ENCODE measurements around the gene RMDN3.

GRCh38 chr15:40691737-40692136 lies 63.3 kb downstream of the RMDN3 start:
- TF ChIP-seq, protein P1, sequence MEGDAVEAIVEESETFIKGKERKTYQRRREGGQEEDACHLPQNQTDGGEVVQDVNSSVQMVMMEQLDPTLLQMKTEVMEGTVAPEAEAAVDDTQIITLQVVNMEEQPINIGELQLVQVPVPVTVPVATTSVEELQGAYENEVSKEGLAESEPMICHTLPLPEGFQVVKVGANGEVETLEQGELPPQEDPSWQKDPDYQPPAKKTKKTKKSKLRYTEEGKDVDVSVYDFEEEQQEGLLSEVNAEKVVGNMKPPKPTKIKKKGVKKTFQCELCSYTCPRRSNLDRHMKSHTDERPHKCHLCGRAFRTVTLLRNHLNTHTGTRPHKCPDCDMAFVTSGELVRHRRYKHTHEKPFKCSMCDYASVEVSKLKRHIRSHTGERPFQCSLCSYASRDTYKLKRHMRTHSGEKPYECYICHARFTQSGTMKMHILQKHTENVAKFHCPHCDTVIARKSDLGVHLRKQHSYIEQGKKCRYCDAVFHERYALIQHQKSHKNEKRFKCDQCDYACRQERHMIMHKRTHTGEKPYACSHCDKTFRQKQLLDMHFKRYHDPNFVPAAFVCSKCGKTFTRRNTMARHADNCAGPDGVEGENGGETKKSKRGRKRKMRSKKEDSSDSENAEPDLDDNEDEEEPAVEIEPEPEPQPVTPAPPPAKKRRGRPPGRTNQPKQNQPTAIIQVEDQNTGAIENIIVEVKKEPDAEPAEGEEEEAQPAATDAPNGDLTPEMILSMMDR (IDR thresholded peaks at IDR 0.05; ENCODE audit: poor library complexity), result no peak
- TF ChIP-seq EZH2phosphoT487 (IDR thresholded peaks at IDR 0.05; ENCODE audit: low read depth, severe bottlenecking, unreplicated experiment), result no peak
